ENCODE measurements around the gene LRRTM4.
"Not testable (repeated sequence)": the region's sequence is repeated elsewhere in the genome, so short reads cannot be mapped to it uniquely, and the experiment has no call there.

LRRTM4 gene

DNA sequence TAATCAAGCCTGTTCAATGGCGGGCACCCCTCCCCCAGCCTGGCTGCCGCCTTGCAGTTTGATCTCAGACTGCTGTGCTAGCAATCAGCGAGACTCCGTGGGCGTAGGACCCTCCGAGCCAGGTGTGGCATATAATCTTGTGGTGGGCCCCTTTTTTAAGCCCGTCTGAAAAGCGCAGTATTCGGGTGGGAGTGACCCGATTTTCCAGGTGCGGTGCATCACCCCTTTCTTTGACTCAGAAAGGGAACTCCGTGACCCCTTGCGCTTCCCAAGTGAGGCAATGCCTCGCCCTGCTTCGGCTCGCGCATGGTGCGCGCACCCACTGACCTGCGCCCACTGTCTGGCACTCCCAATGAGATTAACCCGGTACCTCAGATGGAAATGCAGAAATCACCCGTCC is 740.9 kb downstream of the LRRTM4 start:
- in situ Hi-C loops (cut with MboI; ENCODE audit: low sequenced_read_pairs) = not testable (repeated sequence)

DNA sequence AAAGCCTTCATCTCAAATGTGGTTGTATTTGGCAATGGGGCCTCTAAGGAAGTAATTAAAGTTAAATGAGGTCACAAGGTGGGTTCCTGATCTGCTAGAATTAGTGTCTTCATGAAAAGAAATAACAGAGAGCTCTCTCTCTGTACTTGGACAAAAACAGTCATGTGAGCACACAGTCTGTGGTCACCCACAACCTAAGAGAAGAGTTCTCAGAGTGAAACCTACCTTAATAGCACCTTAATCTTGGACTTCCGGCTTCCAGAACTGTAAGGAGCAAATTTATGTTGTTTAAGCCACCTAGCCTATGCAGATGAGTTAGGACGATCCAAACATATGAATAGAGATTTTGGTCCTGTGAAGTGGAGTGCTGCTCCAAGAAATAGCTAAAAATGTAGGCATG is 758.9 kb downstream of the LRRTM4 start:
- in situ Hi-C loops (cut with MboI; ENCODE audit: low sequenced_read_pairs) = no loop called here

DNA sequence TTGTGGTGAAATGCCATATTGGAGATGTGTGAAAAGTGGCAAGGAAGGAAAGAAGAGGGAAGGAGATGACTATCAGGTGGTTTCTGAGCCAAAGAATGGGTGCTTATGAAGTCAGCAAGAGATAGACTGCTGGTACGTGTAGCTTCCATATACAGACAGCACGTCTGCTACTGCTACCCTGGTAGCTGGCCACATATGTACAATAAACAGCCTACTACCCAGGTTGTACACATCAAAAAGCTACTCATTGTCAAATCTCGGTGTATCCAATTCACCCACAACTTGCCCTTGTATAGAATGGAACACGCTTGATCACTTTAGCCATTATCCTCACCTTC is 761.8 kb downstream of the LRRTM4 start:
- in situ Hi-C loops (cut with MboI; ENCODE audit: low sequenced_read_pairs) = no loop called here

DNA sequence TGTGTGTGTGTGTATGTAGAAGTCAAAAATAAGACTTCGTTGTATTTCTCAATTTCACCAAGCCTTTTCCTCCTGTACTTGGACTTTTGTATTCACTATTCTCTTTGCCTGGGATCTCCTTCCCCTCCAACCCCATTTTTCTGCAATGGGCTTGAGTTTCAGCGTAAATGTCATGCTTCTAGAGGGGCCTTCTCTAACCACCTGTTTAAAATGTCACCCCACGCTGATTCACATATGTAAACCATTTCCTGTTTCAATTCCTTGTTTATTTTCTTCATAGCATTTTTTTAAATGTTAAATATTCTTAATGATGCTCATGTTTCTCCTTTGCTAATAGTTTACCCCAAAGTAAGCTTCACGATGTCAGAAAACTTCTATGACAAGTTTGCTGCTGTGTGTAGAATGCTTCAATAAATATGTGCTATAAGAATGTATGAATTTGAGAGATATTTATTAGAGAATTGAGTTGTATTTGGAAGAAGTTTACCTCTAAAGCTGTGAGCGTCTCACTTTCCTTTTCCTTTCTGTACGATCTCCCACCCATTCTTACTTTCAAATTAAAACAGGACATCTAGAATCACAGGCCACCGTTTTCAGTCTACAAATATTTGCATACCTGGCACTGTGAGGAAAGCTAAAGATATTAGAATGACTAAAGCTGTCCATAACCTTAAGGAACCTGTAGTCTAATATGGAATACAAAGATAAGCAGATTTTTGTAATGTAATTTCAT is 762.4 kb downstream of the LRRTM4 start:
- in situ Hi-C loops (cut with MboI; ENCODE audit: low sequenced_read_pairs) = no loop called here

DNA sequence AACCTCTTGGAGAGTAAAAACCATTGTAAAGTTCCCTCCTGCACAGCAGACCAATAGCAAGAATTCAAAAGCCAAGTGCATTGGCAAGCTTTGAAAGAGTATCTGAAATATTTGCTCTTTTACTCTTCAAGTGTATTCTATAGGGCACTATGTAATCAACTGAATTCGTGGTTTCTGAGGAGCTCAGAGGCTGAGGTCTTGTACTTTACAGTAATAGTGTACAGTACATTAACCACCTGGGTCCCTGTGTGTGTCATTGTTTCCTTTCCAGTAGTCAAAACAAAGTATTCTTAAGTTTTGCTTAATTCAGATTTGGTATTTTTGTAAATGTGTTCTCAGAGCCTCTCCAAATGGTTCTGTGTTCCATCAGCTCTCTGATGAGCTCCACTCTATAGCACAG is 769.7 kb downstream of the LRRTM4 start:
- in situ Hi-C loops (cut with MboI; ENCODE audit: low sequenced_read_pairs) = no loop called here

DNA sequence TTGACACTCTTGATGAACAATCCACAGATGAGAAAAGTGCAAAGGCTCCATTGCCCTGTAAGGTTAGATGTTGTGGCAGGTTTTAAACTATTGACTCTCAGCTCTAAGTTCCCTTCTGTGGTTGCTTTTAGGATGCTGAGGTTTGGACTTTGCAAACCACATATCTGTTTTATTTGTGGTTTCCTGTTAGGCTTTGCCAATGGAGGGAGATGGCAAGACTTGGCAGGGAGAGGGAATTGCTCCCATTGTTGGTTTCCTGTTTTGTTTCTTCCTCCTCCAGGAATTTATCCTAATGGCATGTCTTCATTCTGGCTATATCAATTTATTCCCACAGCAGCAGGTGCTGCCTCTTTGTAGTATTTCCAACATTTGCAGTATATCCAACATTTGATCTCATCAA is 772.3 kb downstream of the LRRTM4 start:
- in situ Hi-C loops (cut with MboI; ENCODE audit: low sequenced_read_pairs) = no loop called here

DNA sequence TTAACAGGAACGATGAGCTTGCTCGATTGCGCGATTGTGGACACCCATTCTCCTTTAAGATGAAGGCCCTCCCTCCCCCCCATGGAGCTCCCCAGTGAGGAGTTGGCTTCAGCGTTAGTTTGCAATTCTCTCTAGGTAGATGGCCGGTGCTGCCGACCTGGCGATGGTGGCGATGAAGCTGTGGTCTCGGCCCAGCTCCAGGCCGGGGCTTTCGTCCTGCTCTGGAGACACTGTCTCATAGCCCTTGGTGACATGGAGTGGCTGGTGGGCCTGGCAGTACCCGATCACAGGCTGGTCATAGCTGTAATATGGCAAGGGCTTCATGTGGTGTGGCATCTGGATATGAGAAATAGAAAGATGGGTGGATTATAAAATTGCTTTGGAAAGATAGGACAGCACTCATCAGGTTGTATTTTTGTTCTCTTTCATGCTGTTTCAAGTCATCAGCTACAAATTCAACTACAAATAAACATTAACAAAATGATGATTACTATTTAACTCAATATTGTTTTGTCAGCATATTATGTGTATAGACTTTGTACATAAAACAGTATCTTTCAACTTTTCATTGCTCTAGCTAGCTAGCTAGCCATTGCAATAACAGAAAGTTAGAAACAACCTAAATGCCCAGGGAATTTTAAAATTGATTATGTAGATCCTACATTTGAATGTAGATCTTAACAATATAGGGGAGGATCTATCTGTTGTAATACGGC is 773.4 kb downstream of the LRRTM4 start:
- in situ Hi-C loops (cut with MboI; ENCODE audit: low sequenced_read_pairs) = no loop called here

DNA sequence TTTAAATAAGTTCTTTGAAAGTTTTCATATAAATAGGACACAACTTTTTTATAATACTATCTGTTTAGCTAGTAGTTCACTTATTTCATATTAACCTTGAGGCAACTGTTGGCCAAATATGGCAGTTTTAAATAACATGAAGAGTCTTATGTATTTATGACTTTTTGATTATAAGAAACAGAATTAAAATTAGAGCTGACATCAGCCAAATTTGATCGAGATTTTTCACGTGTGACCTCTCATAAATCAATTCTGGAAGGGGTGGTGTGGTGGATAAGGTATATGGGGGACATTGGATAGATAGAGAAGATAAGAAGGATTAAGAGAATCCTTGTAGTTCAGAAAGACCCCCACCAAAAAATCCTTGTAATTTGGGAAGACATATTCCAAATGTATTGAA is 776.6 kb downstream of the LRRTM4 start:
- in situ Hi-C loops (cut with MboI; ENCODE audit: low sequenced_read_pairs) = no loop called here

DNA sequence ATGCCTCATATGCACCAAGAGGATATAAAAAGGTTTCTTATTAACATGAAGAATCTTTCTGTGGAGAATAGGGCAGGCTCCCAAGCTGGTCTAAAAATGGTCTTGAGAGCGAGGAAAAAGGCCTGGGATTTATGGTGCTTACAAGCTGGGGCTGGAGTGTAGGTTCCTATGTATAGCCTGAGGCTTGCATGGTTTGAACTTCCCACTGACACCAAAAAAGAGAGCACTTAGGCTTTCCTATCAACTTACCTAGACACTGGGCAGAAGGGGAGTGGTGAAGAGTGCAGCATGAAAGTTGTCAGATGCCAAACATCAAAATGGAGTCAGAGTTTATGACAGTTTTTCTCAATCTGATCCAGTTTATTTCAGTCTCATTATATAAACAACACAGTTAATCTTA is 784.6 kb downstream of the LRRTM4 start:
- in situ Hi-C loops (cut with MboI; ENCODE audit: low sequenced_read_pairs) = no loop called here

DNA sequence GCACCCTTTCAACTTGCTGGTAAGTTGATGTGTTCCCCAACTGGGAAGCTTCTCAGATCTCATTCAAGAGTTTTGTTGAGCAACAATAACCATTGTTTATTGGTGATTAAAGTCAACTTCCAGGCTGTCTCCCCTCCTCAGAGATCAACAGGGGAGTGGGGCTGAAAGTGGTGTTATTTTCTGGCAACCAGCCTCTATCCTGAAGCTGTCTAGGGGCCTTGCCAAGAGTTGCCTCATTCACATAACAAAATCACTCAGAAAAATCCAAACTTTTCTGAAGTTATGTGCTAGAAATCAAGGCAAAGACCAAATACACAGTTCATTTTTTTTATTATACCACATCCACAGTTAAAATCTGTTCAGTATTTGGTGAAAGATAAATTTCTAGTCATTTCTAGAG is 788.4 kb downstream of the LRRTM4 start:
- in situ Hi-C loops (cut with MboI; ENCODE audit: low sequenced_read_pairs) = no loop called here

DNA sequence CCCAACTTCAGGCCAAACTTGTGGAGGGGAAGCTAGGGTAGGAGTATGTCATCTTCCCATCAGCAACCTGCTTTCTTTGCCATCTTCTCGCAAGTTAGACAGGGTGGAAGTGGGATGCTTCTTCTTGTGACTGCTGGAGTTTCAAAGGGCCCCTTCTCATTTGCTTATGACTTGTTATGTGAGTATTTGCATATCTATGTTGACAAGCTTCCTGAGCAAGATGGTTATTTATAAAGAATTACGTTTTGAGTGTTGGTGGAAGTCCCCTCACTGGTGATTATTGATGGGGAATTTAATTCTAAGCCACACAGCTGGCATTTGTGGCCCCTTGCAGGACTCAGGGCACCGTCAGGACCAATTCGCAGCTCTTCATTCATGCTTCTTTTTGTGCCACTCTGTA is 791.0 kb downstream of the LRRTM4 start:
- in situ Hi-C loops (cut with MboI; ENCODE audit: low sequenced_read_pairs) = no loop called here

DNA sequence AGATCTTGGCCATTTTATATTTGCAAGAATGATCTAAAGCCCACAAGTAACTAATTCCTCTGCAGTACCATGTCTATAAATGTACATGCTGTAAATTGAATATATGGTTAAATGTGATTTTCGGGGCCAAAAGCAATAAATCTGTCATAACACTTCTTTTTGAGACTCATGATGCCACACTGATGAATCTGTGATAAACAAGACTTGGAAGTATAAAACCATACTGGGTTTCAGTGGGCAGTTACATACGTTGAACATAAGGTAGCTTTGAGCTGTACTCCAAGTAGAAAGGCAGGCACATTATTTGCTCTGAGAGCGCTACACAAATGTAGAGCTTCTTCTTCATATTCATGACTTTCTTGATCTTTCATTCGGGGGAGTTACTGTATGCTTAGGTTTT is 792.2 kb downstream of the LRRTM4 start:
- in situ Hi-C loops (cut with MboI; ENCODE audit: low sequenced_read_pairs) = no loop called here

DNA sequence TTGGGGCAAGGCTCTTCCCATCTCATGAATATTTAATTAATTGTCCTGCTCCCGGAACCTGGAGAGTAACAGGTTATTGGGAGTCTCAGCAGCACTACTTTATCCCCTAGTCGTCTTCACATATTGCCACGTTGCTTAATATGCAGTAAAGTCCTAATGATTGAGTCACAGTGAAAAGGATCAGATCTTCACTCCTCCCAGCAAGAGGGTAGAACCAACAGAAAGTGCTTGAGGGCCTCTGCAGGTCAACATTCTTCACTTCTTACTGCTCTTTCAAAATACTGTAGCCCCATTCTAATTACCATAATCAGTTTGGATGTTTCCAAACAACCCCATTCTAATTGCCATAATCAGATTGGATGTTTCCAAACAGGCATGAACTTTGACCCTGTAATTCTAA is 801.0 kb downstream of the LRRTM4 start:
- in situ Hi-C loops (cut with MboI; ENCODE audit: low sequenced_read_pairs) = no loop called here

DNA sequence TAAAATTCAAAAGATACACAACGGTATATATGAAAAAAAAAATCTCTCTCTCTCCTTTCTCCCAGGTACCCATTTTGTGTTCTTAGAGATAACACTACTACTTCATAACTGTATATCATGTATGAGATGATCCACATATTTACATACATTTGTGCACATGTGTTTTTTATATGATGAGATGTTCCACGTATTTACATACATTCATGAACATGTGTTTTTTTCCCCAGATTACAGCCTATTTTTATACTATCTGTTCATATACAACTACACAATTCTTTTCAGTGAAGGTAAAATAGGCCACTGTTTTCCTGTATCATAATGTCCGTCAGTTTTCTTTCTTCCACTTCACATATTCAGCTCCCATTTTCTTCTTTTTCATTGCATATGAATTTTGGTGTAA is 808.9 kb downstream of the LRRTM4 start:
- in situ Hi-C loops (cut with MboI; ENCODE audit: low sequenced_read_pairs) = no loop called here

DNA sequence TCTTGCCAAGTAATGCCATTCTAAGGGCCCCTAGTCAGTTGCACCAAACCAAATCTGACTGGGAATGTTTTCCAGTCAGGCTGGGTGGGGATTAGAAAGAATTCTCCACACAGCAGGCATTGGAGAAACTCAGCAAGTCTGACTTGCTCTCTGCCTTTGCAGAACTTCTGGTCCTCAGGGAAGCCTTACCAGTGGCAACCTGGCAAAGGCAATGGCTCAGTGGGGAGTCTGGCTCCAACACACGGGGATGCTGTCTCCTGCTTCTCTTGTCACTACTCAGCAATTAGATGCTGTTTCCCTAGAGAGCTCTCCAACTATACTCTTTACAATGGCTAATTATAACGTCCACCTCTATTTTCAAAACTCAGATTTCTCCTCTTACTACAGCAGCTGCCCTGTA is 810.7 kb downstream of the LRRTM4 start:
- in situ Hi-C loops (cut with MboI; ENCODE audit: low sequenced_read_pairs) = no loop called here

DNA sequence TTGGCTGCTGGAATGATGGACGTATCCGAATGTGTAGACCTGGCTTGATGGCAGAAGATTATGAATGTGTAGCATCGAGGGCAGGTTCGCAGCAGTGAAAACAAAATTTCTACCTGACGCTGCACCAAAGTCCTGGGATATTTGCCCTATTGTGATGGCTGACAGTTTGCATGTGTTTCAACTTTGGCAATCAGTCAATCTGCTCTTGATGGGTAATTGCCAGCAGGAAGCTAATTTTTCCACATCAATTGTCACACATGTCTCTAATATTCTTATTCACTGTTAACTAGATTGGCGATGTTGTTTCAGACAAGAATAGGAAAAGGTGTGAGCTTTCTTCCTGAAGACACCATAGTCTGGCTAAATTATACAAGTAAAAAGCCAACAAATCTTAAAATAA is 821.3 kb downstream of the LRRTM4 start:
- in situ Hi-C loops (cut with MboI; ENCODE audit: low sequenced_read_pairs) = no loop called here

DNA sequence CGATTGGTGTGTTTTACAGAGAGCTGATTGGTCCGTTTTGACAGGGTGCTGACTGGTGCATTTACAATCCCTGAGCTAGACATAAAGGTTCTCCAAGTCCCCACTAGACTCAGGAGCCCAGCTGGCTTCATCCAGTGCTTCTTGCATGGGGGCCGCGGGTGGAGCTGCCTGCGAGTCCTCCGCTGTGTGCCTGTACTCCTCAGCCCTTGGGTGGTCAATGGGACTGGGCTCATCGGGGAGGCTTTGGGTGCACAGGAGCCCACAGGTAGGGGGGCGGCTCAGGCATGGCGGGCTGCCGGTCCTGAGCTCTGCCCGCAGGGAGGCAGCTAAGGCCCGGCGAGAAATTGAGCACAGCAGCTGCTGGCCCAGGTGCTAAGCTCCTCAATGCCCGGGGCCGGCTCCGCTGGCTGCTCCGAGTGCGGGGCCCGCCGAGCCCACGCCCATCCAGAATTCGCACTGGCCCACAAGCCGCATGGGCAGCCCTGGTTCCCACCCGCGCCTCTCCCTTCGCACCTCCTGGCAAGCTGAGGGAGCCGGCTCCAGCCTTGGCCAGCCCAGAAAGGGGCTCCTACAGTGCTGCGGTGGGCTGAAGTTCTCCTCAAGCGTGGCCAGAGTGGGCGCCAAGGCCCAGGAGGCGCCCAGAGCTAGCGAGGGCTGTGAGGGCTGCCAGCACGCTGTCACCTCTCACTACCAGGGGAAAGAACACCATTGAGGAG is 824.0 kb downstream of the LRRTM4 start:
- in situ Hi-C loops (cut with MboI; ENCODE audit: low sequenced_read_pairs) = not testable (repeated sequence)

Data from HL-60/S4 (cell line).